Activated naive CD4-positive, alpha-beta T cell treated with anti-CD3 and anti-CD28 coated beads, Interleukin-2, amount 50 U/mL, for 24 hours (primary cell): ENCODE measurements around the gene THAP11.
"Not testable (repeated sequence)": the region's sequence is repeated elsewhere in the genome, so short reads cannot be mapped to it uniquely, and the experiment has no call there.

Experiments
- H3K27ac Mint-ChIP-seq: one replicate; pipeline ENCODE4 v1.8.0; 2021; ENCODE audit warnings: mild to moderate bottlenecking, mixed read lengths
- H3K27me3 Mint-ChIP-seq: one replicate; pipeline ENCODE4 v1.8.0; 2021; ENCODE audit warnings: mixed read lengths
- H3K36me3 Mint-ChIP-seq: one replicate; pipeline ENCODE4 v1.8.0; 2021; ENCODE audit warnings: mixed read lengths
- H3K4me1 Mint-ChIP-seq: one replicate; pipeline ENCODE4 v1.8.0; 2021; ENCODE audit warnings: mixed read lengths
- H3K4me3 Mint-ChIP-seq: one replicate; pipeline ENCODE4 v1.8.0; 2021; ENCODE audit warnings: mild to moderate bottlenecking, mixed read lengths
- H3K9me3 Mint-ChIP-seq: one replicate; pipeline ENCODE4 v1.8.0; 2021; ENCODE audit warnings: mixed read lengths

THAP11 gene

DNA sequence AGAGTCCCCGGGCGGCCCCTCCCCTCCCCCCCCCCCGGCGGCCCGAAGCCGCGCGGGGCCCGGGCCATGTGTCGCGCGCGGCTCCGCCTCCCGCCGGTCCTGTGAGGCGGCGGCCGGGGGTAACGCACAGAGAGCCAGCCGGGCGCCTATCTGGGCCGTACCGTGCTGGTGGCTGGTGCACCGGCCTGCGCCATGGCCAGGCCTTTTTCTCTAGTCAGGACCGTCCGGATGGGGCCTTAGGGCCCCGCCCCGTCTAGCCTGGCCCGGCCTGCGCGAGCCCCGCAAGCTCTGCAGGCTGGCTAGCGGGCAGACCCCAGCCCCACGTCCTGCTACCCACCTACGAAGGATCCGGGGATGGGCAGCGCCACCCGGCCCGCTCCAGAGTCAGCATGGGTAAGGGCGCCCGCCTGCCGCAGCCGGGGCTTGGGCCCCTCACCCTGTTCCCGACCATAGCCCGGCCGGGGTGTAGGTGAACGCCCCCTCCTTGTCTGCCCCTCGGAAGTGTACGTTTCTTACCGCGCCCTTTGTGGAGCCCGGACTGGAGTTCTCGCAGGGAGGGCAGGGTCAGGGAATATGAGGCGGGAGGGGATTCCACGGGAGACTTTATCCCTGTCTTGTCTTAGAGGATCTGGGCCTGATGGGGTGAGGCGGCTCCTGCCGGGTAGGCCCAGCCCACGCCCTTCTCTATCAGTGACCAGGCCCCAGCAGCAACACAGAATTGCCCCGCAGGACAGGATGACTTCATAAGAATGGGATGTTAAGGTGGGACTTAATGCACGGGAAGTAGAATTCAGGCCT lies 5.1 kb downstream of the THAP11 start, which contains the start of gene CENPT:
Gene CENPT, minus strand, starts transcription at position 630 of the 798 bp plus-strand sequence. CDS start 13,834 bp downstream, outside the sequence.
- no peaks in the 10 kb centered on the region for H3K27me3 Mint-ChIP-seq
- H3K27ac Mint-ChIP-seq: peak within 1 kb of the TSS; percentile 94
- no peaks in the 10 kb centered on the region for H3K36me3 Mint-ChIP-seq
- no peaks in the 10 kb centered on the region for H3K9me3 Mint-ChIP-seq
- H3K4me3 Mint-ChIP-seq: peak within 1 kb of the TSS; percentile 94
- peaks cover 44% of the 10 kb centered on the region for H3K4me1 Mint-ChIP-seq

DNA sequence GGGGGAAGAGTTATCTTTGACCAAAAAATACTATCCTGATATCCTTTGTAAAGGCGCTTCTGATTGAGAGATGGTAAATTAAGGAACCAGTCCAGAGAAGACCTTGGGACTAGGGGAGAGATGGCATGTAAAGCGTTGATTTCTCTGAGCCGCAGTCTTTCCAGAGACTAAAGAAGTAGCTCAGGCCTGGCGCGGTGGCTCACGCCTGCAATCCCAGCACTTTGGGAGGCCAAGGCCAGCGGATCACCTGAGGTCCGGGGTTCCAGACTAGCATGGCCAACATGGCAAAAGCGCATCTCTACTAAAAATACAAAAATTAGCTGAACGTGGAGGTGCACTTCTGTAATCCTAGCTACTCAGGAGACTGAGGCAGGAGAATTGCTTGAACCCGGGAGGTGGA lies 6.0 kb downstream of the THAP11 start:
- Mint-ChIP-seq H3K4me3 (peak overlapping the region; percentile 94), H3K36me3 (no peaks in the 10 kb centered on the region), H3K27me3 (no peaks in the 10 kb centered on the region), H3K27ac (no peak overlapping the region), H3K9me3 (no peaks in the 10 kb centered on the region), H3K4me1 (peaks cover 39% of the 10 kb centered on the region)

DNA sequence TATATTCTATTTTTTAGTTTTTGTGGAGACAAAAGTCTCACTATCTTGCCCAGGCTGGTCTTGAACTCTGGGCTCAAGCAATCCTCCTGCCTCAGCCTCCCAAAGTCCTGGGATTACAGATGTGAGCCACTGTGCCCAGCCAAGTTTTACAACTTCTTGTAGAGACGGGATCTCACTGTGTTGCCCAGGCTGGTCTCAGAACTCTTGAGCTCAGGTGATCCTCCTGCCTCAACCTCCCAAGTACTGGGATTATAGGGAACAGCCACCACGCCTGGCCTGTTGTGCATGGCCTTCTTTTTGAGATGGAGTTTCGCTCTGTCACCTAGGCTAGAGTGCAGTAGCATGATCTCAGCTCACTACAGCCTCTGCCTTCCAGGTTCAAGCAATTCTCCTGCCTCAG lies 11.6 kb downstream of the THAP11 start:
- Mint-ChIP-seq H3K9me3 (no peaks in the 10 kb centered on the region), H3K4me3 (no peak overlapping the region), H3K4me1 (peaks cover 38% of the 10 kb centered on the region), H3K27me3 (no peaks in the 10 kb centered on the region), H3K36me3 (peaks cover 2% of the 10 kb centered on the region), H3K27ac (no peak overlapping the region)

- Mint-ChIP-seq H3K36me3 (peaks cover 2% of the 10 kb centered on the region), H3K4me1 (peaks cover 35% of the 10 kb centered on the region), H3K27me3 (no peaks in the 10 kb centered on the region), H3K9me3 (no peaks in the 10 kb centered on the region), H3K27ac (no peak overlapping the region), H3K4me3 (no peak overlapping the region)
Observed at GRCh38 chr16:67855789-67856188, 13.7 kb downstream of the THAP11 start.

GRCh38 chr16:67856927-67857546 lies 14.9 kb downstream of the THAP11 start:
- Mint-ChIP-seq H3K4me3 (no peak overlapping the region), H3K4me1 (peaks cover 45% of the 10 kb centered on the region), H3K27ac (no peak overlapping the region), H3K36me3 (peaks cover 2% of the 10 kb centered on the region), H3K9me3 (no peaks in the 10 kb centered on the region), H3K27me3 (no peaks in the 10 kb centered on the region)

DNA sequence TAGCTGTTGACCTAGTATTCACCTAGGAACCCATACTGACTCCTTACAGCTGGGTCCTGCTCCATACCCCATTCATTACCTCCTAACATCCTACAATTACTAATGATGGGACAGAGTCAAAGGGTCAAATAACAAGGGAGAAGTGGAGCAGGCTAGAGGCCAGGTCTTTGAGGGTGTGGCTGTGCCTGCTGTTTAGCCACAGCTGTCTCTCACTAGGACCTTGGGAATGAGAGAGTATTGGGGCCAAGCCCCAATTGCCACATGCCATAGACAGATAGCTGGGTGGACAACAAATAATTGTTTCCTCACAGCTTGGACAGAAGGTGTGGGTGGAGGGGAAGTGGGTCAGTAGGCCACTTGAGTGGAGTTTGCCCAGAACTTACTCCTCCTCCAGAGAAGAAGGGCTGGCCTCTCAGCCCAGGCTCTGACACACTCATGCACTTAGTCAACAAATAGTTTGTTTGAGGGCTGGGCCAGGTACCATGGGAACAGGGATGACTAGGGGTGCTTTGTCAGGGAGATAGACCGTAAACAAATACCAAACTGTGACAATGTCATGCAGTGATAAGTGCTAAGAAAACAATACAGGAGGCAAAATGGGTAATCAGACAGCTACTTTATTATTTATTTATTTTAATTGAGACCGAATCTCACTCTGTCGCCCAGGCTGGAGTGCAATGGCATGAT lies 15.6 kb downstream of the THAP11 start:
- Mint-ChIP-seq H3K36me3 (peaks cover 2% of the 10 kb centered on the region), H3K9me3 (no peaks in the 10 kb centered on the region), H3K4me3 (no peak overlapping the region), H3K27me3 (no peaks in the 10 kb centered on the region), H3K27ac (peak overlapping the region; percentile 85), H3K4me1 (peaks cover 46% of the 10 kb centered on the region)

DNA sequence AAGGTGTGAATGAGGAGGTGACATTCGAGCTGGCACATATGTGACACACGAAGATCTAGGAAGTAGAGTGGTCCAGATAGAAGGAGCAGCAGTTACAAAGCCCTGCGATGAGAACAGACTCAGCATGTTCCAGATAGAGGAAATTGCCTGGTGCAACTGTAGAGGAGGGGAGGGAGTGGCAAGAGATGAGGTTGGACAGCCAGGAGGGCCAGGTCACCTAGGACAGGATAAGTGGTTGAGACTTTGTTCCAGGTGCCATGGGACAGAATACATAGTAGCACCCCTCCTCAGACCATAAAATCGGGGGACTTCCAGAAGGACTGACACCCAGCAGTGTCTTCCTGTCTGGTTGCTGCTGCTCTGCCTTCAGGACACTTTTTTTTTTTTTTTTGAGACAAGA lies 16.4 kb downstream of the THAP11 start:
- no peak overlapping the region for H3K27ac Mint-ChIP-seq
- no peaks in the 10 kb centered on the region for H3K27me3 Mint-ChIP-seq
- no peak overlapping the region for H3K4me3 Mint-ChIP-seq
- peaks cover 2% of the 10 kb centered on the region for H3K36me3 Mint-ChIP-seq
- H3K4me1 Mint-ChIP-seq: peaks cover 46% of the 10 kb centered on the region
- H3K9me3 Mint-ChIP-seq: no peaks in the 10 kb centered on the region

- H3K36me3 Mint-ChIP-seq: peaks cover 2% of the 10 kb centered on the region
- H3K9me3 Mint-ChIP-seq: no peaks in the 10 kb centered on the region
- peaks cover 37% of the 10 kb centered on the region for H3K4me1 Mint-ChIP-seq
- no peaks in the 10 kb centered on the region for H3K27me3 Mint-ChIP-seq
- H3K27ac Mint-ChIP-seq: no peak overlapping the region
- H3K4me3 Mint-ChIP-seq: no peak overlapping the region
Observed at GRCh38 chr16:67860589-67861398, 18.7 kb downstream of the THAP11 start.

DNA sequence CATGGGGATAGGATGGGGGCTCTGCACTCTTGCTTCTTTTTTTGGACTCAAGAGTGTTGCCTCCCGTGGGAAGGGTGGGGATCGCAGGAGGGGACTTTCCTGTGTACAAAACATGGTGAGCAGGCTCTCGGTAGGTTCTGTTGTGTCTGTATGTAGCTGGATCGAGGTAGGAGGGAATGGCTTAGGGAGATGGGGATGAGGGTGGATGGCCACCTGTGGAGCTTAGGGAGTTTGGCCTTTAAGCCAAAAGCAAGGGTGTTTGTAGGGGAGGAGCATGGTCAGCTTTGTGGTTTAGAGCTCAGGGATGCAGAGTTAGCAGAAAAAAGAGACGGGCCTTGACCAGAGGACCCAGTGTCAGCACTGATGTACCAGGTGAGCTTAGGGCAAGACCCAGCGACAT lies 19.8 kb downstream of the THAP11 start:
- Mint-ChIP-seq H3K4me1 (peaks cover 34% of the 10 kb centered on the region), H3K36me3 (peaks cover 2% of the 10 kb centered on the region), H3K4me3 (no peak overlapping the region), H3K27me3 (no peaks in the 10 kb centered on the region), H3K9me3 (no peaks in the 10 kb centered on the region), H3K27ac (peak overlapping the region; percentile 15)

- no peaks in the 10 kb centered on the region for H3K9me3 Mint-ChIP-seq
- H3K36me3 Mint-ChIP-seq: peaks cover under 1% of the 10 kb centered on the region
- no peak overlapping the region for H3K27ac Mint-ChIP-seq
- H3K27me3 Mint-ChIP-seq: no peaks in the 10 kb centered on the region
- no peak overlapping the region for H3K4me3 Mint-ChIP-seq
- peaks cover 24% of the 10 kb centered on the region for H3K4me1 Mint-ChIP-seq
Observed at GRCh38 chr16:67862623-67863583, 20.8 kb downstream of the THAP11 start.

GRCh38 chr16:67864044-67864443 lies 21.9 kb downstream of the THAP11 start:
- peaks cover 16% of the 10 kb centered on the region for H3K4me1 Mint-ChIP-seq
- not testable (repeated sequence) for H3K4me3 Mint-ChIP-seq, H3K27me3 Mint-ChIP-seq, H3K9me3 Mint-ChIP-seq, H3K36me3 Mint-ChIP-seq
- peak overlapping the region; percentile 35 for H3K27ac Mint-ChIP-seq

- Mint-ChIP-seq H3K9me3 (no peaks in the 10 kb centered on the region), H3K36me3 (no peaks in the 10 kb centered on the region), H3K4me3 (no peak overlapping the region), H3K27ac (peak overlapping the region; percentile 72), H3K4me1 (peaks cover 16% of the 10 kb centered on the region), H3K27me3 (no peaks in the 10 kb centered on the region)
Observed at GRCh38 chr16:67864594-67864993, 22.5 kb downstream of the THAP11 start.

DNA sequence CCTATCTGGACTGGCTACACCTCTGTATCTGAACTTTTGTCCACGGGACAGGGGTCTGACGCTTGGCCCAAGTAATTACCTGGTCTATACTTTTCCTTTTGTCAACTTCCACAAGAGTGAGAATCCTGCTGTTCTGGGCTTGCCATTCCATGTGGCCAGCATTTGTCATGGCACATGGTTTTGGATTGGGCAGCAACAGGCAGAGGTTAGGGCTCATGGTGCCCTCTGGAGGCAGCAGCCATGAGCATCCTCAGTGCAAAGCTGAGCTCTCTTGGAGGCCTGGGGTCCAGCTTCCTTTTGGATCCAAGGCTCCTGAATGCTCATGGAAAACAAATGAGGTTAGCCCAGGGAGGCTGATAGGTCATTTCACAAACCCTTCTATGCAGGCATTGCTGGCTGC lies 23.2 kb downstream of the THAP11 start:
- Mint-ChIP-seq H3K27me3 (no peaks in the 10 kb centered on the region), H3K36me3 (no peaks in the 10 kb centered on the region), H3K4me1 (peaks cover 16% of the 10 kb centered on the region), H3K4me3 (no peak overlapping the region), H3K9me3 (no peaks in the 10 kb centered on the region), H3K27ac (no peak overlapping the region)

DNA sequence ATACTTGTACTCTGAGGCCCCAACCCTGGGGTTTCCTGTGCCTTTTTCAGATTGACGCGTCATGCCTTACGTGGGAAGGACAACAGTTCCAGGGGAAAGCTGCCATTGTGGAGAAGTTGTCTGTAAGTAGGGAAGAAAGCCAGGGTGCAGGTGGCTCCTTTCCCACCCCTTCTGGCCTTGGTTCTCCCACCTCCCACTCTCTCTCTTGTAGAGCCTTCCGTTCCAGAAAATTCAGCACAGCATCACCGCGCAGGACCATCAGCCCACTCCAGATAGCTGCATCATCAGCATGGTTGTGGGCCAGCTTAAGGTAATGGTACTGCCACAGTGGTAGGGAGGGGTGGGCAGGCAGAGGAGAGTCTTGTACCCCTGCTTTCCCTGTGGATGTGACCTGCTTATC lies 26.2 kb downstream of the THAP11 start:
- Mint-ChIP-seq H3K9me3 (no peaks in the 10 kb centered on the region), H3K4me1 (peaks cover 11% of the 10 kb centered on the region), H3K4me3 (no peak overlapping the region), H3K27me3 (no peaks in the 10 kb centered on the region), H3K36me3 (no peaks in the 10 kb centered on the region), H3K27ac (no peak overlapping the region)
